Raji (cell line): Measurements from ENCODE around the gene PCDH9.

ENCODE experiments used
- POLR2A ChIP-seq: IDR thresholded peaks from 2 replicates; pipeline ENCODE4 v1.6.1; 2011; ENCODE audit warnings: low read depth, low read length, control low read depth; ENCODE audit not compliant: insufficient read depth

The PCDH9 gene

DNA sequence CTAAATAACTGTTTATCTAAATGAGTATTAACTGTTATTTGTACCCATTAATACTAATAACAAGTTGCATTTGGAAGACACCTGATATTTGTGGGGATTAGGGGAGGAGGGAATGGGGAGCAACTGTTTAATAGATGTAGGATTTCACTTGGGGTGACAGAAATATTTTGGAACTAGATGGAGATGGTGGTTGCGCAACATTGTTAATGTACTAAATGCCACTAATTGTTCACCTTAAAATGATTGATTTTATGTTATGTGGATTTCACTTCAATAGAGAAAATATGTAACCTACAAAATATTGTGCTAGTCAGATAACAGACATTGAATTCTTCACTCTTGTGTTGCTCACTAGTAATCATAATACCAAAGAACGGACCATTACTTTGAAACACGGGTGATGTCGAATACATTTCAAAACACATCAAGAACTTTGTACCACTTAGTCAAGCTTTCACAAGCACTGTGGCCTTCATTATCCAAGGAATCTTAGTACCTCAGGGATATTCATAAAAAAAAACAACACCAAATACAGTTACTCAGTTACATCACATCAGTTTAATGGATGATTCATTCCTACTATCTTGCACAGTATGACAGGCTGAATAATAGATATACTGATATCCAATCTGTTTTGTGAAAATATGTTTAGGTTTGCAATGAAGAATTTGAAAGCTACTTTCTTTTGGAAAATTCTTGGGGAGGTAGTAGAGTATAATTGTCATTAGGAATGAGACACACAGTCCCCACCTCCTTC, 721.8 kb downstream of the PCDH9 start:
- no peak for TF ChIP-seq POLR2A

GRCh38 chr13:66506979-66507378, 723.2 kb downstream of the PCDH9 start:
- no peak for TF ChIP-seq POLR2A

- TF ChIP-seq POLR2A = no peak
These were observed 723.9 kb downstream of the PCDH9 start for GRCh38 chr13:66506051-66506777.

- TF ChIP-seq POLR2A = no peak
These were observed 726.2 kb downstream of the PCDH9 start for GRCh38 chr13:66503890-66504289.

- no peak for TF ChIP-seq POLR2A
These were observed 729.0 kb downstream of the PCDH9 start for GRCh38 chr13:66501181-66501580.

DNA sequence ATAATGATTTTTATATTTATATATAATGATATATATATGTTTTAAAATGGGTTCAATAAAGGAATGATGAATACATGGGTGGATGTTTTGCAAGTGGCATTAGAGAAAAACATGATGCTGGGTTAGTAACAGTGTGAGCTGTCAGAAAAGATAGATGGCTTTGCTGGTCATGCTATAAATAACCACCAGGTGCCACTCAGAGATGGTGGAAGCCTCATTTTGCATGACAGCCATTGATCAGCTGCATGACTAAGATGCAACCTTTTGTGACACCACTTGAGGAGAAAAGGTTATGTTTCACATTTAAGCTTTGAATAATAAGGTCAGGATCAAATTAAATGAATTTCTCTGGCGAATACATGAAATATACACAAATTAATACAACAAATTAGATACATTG, 737.7 kb downstream of the PCDH9 start:
- no peak for TF ChIP-seq POLR2A

GRCh38 chr13:66491251-66491650, 738.9 kb downstream of the PCDH9 start:
- TF ChIP-seq POLR2A = no peak

DNA sequence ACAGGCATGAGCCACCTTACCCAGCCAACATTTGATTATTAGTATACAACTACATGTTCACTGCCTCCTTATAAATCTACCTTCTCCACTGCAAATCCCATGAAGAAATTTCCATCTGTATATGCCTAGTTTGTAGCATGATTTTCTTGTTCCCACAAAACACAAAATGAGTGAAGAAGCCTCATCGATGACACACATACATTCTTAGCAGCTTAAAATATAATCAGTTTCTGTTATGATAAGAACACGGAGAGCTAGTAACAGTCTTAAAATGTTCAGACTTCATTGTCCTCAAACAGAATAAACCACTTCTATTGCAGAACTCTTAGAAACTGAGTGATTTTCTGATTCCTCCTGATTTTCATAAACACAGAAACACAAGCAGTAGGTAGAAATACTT, 740.5 kb downstream of the PCDH9 start:
- no peak for TF ChIP-seq POLR2A

DNA sequence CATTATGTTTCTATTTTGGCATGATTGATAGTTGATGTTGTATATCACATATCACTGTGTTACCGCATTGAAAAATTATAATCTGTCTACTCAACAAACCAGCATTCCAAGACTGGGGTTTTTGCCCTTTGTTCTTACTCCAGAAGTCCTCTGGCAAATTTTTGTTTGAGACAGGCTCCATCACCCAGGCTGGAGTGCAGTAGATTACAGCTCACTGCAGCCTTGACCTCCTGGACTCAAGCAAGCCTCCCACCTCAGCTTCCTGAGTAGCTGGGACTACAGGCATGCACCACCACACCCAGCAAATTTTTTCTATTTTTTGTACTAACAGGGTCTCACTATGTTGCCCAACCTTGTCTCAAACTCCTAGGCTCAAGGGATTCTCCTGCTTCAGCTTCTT, 741.0 kb downstream of the PCDH9 start:
- no peak for TF ChIP-seq POLR2A

GRCh38 chr13:66483712-66484111, 746.4 kb downstream of the PCDH9 start:
- no peak for TF ChIP-seq POLR2A

DNA sequence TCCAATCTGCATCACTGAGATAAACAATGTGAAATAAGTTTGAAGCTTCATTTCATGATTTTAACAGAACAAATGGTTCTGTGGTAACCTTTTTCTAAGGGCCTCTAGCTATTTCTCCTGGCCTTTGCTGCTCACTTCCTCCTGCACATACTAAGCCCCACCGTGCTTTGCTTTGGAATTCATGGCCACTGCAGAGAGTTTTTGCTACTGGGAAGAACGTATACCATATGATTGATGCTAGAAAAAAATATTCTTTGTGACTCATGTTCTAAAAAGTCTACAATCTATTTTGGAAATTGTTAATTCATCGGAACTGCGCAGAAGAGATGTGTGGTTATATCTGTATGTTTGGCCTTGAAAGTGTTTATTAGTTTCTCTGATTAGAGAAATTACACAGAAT, 747.3 kb downstream of the PCDH9 start:
- no peak for TF ChIP-seq POLR2A

DNA sequence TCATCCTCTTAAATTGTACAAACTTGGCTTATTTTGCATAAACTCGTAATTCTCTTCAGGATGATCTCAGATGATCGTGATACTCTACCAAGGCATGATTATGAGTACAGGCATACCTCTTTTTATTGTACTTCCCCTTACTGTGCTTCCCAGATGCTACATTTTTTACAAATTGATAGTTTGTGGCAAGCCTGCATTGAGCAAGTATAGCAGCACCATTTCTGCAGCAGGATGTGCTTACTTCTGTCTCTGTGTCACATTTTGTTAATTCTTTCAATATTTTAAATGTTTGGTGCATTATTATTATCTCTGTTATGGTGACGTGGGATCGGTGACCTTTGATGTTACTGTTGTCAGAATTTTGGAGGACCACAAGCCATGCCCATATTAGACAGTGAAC, 752.3 kb downstream of the PCDH9 start:
- TF ChIP-seq POLR2A = no peak

DNA sequence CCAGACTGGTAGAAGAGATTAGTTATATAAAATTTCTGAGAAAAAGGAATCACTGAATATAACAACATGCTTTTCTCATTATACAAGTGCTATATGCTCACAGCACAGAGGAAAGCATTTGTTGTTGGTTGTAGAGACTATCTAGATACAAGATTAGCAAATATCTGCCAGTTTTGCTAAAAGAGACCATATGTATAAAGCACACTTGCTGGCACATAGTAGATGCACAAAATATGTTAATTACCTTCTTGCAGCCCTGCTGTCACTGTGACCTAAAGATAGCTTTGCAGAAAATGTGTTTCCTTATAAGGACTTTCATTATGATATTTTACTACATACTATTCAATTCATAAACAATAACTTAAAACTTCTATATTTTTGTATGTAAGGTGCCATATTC, 755.1 kb downstream of the PCDH9 start:
- TF ChIP-seq POLR2A = no peak

DNA sequence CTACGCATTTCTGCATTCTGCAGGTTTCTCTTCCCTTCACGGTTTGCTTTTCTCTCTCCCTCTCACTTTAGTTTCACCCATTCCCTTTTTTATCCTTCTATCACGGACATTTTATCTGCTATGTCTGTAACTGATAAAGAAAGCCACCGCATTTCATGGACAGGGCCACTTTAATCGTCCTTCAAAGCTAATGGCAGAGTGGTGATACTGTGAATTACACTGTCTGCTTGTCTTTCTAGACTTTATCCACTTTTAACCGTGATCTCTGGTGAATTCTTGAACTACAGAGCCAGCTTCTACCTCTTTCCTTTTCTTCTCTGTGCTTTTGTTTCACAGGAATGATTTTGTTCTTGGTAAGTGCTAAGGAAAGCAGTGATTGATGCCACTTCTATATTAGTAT, 760.4 kb downstream of the PCDH9 start:
- TF ChIP-seq POLR2A = no peak

DNA sequence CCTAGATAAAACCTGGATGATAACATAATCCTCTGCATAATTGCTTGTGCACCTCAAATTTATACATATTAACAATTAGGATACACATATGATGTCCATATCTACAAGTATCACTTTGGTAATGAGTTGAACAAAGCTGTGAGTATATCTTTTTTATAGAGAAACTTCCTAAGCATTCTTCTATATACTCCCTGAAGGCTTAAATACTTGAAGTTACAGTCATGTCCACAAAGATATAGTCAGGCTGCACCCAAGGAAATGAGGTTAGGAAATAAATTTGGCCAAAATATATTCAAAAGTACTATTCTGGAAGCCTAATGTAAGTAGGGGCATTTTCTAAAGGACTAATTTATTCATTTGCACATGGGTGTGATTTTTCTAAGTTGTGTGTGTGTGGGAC, 761.5 kb downstream of the PCDH9 start:
- no peak for TF ChIP-seq POLR2A

- no peak for TF ChIP-seq POLR2A
These were observed 767.9 kb downstream of the PCDH9 start for GRCh38 chr13:66462187-66462586.
